Activated CD8-positive, alpha-beta memory T cell treated with anti-CD3 and anti-CD28 coated beads for 1 hour (primary cell): ENCODE results near the gene KLHL40.

Experiments
- DNase-seq, 2 donors: peaks; one replicate each; pipeline ENCODE4 v3.0.0-alpha.2; 2020; ENCODE audit warnings: low read depth in 1 of 2; ENCODE audit errors: extremely low read depth in 1 of 2

The KLHL40 gene

GRCh38 chr3:42688487-42689420, 3.4 kb downstream of the KLHL40 start:
- no peak for DNase-seq

DNA sequence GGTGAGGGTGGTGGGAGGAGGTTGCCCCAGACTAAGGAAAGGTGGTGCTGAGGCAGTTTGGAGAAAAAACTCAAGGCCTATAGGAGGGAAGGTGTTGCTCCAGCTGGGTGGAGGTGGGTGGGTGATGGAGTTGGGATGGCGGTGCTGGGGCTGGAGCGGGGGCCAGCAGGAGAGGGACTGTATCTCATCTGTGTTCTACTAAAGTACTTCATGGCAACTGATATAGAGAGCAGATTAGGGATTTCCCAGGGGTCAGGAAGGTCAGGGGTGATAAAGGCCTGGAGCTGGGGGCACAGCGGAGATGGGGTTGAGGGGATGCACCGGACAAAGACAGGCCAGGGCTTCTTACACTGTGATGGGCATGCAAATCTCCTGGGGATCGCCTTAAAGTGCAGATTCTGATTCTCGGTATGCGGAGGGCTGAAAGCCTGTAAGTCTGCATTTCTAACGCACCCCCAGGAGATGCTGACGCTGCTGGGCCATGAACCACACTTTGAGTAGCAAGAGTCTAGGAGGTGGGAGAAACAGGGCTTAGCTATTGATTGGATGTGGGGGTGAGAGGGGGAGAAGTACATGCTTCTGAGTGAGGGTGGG, 4.2 kb downstream of the KLHL40 start:
- DNase-seq: no peak

DNA sequence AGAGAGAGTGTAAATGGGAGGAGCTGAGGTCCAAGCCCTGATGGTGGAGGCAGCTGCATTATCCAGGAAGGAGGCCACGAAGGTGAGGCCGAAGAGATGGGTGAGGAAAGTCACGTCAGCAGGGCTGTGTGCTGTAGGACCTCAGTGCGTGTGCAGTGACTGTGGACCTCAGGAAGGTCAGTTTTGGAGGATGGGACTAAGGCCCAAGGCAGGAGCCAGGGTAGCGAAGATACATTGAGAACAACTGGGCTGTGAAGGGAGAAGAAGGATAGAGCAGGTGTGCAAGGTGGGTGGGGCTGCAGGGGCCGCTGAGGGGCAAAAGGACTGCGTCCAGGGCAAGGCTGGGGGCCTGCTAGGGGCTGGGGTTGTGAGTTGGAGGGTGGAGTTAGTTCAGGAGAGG, 4.9 kb downstream of the KLHL40 start:
- DNase-seq: no peak

- no peak for DNase-seq
These were observed 5.7 kb downstream of the KLHL40 start for GRCh38 chr3:42690766-42691680.

GRCh38 chr3:42691816-42692666, 6.7 kb downstream of the KLHL40 start:
- DNase-seq: no peak

- no peak for DNase-seq
These were observed 7.6 kb downstream of the KLHL40 start for GRCh38 chr3:42692667-42693529.

- DNase-seq: no peak
These were observed 8.2 kb downstream of the KLHL40 start for GRCh38 chr3:42693530-42693930.

DNA sequence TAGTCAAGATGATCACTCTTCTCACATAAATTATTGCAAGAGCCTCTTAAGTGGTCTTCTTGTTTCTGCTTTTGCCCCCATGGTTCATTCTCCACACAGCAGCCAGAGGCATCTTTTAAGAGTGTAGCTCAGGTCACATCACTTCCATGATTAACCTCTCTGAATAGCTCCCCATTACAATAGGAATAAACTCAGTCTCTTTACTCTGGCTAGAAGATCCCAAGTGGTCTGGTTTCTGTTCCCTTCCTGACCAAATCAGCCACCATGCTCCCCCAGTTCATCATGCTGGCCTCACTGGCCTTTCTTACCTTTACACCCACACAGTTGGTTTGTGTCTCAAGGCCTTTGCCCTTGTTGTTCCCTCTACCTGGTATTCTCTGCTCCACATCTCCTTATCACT, 9.0 kb downstream of the KLHL40 start:
- DNase-seq: no peak

DNA sequence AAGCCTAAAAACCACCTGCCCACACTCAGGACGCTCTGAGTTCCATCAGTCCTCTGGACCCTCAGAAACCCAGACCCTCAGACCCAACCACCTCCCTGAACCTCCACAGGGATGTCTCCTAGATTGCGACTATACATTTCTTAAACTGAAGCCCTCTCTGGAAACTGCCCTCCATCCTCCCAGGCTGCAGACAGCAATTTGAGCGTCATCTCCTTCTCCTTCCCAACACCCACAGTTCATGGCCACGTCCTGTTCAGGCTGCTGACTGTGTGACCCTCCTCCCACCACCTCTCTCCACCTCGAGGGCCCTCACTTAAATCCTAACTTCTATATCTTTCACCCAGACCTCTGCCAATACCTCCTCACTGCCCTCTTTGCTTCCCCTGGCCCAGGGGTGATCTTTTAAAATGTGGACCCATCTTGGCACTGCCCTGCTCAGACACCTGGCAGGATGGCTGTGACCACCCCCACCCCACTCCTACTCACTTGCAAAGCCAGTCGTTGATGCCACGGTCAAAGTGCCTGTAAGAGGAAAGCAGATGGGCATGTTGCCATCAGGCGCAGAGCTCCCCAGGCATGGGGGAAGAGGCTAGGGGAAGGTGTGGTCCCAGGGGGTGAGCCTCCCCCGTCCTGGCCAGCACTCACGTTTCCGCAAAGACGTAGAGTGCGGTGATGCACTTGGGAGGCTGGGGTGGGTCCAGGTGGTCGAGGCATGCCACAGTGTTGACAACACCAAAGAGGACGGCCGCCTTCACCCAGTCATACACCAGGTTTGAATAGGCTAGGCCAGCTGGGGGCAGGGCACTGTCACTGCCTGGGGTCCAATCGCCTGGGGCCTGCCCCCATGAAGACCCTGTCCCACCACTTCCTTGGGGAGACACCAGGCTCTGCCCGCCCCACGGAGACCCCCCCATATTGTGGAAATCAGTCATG, 11.3 kb downstream of the KLHL40 start:
- DNase-seq: no peak

DNA sequence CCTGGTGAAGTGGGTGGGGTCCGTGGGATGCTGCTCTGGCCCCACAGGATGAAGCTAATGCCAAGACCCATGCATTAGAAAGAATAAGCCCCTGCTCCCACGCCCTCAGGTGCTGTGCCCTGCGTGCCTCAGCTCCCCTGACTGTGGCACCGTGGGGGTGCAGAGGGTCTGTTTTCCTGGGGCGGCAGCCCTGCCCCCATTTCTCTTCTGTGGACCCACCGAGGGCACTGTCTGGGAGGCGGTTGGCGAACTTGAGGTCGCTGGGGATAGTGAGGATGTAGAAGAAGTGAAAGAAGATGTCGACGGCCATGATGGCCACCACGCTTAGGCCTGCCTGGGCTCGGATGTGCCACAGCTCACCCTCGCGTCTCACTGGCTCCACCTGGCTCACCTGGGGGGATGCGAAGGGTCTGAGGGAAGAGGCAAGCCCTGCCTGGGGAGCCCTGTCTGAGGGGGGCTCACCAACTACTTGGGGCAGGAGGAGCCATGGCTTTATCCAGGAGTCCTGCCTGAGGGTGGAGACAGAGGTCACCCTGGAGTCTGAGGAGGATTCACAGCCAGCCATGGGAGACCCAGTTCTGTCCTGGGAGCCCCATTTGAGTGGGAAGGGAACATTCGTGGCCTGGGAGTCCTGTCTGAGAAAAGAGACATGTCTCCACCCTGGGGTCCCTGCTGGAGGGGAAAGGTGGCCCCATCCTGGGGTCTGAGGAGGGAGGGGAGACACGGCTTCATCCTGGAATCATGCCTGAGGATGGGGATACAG, 12.1 kb downstream of the KLHL40 start:
- no peak for DNase-seq

DNA sequence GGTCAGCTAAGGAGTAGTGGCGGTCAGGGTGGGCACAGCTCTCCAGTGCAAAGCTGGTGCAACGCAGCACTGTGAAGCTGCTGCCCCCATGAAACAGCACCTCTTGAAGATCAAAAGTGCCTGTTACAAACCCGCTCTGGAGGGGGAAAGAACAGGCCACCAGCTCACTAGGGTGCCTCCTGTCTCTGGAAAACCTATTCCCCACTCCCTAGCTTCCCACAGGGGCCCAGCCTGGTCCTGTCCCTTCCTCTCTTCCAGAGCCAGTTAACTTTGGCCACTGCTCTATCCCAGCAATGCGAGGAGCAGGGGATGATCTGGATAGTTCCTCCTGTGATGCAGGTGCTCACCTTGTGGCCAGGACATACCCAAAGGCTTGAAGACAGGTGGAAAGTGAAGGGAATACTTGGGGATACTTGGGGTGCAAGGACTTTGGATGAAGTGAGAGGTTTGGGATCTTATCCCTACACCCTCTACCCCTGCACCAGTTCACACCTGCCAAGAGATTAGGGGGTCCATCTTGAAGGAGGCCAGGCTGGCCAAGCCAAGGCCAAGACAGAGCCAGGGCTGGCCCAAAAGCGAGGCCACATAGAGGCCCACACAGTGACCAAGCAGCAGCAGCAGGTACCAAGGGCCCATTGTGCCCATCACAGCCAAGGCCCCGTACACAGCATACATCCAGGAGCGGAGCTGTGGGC, 13.0 kb downstream of the KLHL40 start:
- no peak for DNase-seq

- DNase-seq: no peak
These were observed 13.5 kb downstream of the KLHL40 start for GRCh38 chr3:42698911-42699230.

GRCh38 chr3:42699511-42699971, 14.2 kb downstream of the KLHL40 start:
- DNase-seq: no peak

DNA sequence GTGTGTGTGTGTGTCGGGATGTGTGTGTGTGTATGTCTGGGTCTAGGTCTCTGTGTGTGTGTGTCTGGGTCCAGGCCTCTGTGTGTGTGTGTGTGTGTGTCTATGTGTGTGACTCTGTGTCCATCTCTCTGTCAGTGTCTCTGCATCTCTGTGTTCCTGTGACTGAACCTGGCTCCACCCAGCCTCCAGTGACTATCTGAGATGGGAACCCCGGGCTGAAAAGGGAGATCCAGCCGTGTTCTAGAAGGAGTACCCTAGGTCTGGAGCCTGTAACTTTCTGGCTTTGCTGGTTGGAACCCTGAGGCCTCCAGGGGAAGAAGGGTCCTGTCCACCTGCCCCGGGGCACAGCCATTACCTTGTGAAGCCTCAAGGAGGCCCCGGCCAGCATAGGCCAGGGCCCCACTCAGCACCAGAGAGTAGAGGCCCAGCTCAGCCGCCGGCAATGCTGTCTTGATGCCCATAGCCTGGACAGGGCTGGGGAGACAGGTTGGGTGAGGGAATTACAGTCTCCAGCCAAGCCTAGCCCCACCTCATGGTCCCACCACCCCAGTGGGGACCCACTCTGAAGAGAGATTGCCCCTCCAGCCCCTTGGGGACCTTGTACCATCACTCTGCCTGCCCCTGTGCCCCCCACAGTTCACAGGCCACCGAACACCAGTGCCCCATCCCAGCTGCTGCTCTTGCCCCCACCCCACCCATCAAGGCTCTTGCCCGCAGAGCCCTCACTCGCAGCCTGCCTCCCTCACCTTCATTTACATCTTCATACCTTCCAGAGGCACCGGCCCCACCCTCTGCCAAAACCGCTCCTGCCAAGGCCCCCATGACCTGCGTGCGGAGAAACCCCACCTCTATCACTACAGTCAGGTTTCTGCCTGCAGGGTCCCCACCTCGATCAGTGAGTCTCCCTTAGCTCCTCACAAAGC, 15.3 kb downstream of the KLHL40 start:
- no peak for DNase-seq

DNA sequence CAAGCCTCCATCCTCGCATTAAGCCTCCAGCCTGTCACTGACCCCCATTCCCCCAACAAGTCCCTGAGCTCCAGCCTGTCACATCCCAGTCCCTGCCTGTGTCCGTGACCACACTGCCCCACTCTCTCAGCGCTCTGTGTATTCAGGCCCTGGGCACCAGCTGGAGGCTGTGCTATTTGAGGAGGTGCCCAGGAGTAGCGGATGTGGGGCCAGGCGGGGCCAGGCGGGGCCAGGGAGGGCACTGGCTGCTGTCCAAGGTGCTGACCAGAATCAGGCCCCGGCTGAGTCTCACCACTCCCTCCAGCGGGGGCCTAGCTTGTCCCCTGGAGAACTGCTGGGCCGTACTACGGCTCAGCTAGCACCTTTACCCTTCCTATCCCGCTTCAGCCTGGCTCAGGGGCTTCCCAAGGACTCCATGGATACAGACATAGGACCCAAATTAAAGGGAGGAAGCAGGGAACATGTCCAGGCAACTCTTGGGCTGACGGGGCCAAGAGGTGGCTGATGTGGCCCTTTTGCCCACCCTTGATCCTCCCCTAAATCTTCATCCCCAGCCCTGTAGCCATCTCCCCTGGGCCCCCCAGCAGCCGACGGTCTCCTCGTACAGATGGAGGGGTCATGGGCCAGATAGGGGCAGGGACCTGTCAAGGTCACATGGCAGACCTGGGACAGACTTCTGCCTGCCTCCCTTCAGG, 16.2 kb downstream of the KLHL40 start:
- peak; percentile 6 to 34 for DNase-seq
